Mesothelial cell of epicardium (in vitro differentiated cells): ENCODE results near the gene LTO1. TPM values are rescaled to one million over a fixed set of nuclear protein-coding genes. Genes with fewer than 3 reads are reported as not detected.

Source experiments
- DNase-seq, 2 experiments: peaks; one replicate each; pipeline ENCODE4 v3.0.0; 2021; ENCODE audit warnings: low spot score in 2 of 2; ENCODE audit not compliant: unreplicated experiment in 2 of 2
- H3K27ac Mint-ChIP-seq: 2 replicates; pipeline ENCODE4 v1.8.0; 2021; ENCODE audit warnings: mixed read lengths
- H3K27me3 Mint-ChIP-seq: 2 replicates; pipeline ENCODE4 v1.8.0; 2021; ENCODE audit warnings: low read depth, mixed read lengths
- H3K36me3 Mint-ChIP-seq: 2 replicates; pipeline ENCODE4 v1.8.0; 2021; ENCODE audit warnings: mixed read lengths
- H3K4me1 Mint-ChIP-seq: 2 replicates; pipeline ENCODE4 v1.8.0; 2021; ENCODE audit warnings: mixed read lengths
- H3K4me3 Mint-ChIP-seq: 2 replicates; pipeline ENCODE4 v1.8.0; 2021; ENCODE audit warnings: mild to moderate bottlenecking, moderate library complexity, mixed read lengths
- H3K9me3 Mint-ChIP-seq: 2 replicates; pipeline ENCODE4 v1.8.0; 2021; ENCODE audit warnings: mixed read lengths
- total RNA-seq: library from RNA; stranded (reverse); gene quantifications from 3 replicates; pipeline ENCODE4 v1.2.1, GENCODE V29; 2021
- TF ChIP-seq, protein P1 (sequence below): fragments of 200-600 bp; sonication (generic); IDR thresholded peaks from one replicate; pipeline ENCODE4 v1.5.0; 2021; ENCODE audit warnings: antibody characterized with exemption; ENCODE audit not compliant: unreplicated experiment

The LTO1 gene
- total RNA-seq, 1 donor from 2014 or later = 31.6 TPM

DNA sequence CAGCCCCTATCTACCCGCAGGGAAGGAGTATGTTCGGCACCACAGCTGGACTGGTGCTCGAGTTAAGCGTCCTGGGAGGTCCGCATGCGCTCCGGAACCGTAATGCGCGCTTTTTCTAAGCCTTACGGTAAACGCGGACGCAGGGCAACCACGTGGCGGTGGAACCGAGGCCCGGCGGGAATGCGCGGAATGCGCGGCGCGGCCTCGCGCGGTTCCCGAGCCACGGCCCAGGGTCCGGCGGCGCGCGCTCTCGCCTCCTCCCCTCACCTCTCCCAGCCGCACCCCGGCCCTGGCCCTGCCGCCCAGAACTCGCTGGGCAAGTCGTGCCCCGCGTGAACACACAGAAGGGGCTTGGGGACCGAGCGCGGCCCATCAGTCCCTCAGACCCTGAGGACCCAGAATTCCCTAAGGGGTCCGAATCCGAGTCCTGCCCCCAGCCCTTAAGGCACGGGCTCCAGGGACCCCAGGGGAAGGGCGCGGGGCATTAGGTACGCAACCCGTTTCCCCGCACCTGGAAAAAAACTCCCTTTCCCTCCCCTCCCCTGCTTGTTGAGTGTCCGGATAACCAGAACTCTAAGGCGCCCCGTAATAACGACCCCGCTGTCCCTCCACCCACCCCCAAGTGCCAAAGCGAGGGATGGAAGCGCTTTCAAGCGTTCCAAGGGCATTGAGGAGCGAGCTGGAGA lies 38.5 kb downstream of the LTO1 start:
- H3K9me3 Mint-ChIP-seq = no peaks in the 10 kb centered on the region
- H3K36me3 Mint-ChIP-seq = no peaks in the 10 kb centered on the region
- H3K4me3 Mint-ChIP-seq = peak overlapping the region; percentile 56
- peak in 1 of 2 experiments; percentile 82 for DNase-seq
- H3K4me1 Mint-ChIP-seq = peaks cover 42% of the 10 kb centered on the region
- H3K27ac Mint-ChIP-seq = peak overlapping the region; percentile 47
- TF ChIP-seq, protein P1, sequence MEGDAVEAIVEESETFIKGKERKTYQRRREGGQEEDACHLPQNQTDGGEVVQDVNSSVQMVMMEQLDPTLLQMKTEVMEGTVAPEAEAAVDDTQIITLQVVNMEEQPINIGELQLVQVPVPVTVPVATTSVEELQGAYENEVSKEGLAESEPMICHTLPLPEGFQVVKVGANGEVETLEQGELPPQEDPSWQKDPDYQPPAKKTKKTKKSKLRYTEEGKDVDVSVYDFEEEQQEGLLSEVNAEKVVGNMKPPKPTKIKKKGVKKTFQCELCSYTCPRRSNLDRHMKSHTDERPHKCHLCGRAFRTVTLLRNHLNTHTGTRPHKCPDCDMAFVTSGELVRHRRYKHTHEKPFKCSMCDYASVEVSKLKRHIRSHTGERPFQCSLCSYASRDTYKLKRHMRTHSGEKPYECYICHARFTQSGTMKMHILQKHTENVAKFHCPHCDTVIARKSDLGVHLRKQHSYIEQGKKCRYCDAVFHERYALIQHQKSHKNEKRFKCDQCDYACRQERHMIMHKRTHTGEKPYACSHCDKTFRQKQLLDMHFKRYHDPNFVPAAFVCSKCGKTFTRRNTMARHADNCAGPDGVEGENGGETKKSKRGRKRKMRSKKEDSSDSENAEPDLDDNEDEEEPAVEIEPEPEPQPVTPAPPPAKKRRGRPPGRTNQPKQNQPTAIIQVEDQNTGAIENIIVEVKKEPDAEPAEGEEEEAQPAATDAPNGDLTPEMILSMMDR = no peak
- H3K27me3 Mint-ChIP-seq = peaks cover 20% of the 10 kb centered on the region

DNA sequence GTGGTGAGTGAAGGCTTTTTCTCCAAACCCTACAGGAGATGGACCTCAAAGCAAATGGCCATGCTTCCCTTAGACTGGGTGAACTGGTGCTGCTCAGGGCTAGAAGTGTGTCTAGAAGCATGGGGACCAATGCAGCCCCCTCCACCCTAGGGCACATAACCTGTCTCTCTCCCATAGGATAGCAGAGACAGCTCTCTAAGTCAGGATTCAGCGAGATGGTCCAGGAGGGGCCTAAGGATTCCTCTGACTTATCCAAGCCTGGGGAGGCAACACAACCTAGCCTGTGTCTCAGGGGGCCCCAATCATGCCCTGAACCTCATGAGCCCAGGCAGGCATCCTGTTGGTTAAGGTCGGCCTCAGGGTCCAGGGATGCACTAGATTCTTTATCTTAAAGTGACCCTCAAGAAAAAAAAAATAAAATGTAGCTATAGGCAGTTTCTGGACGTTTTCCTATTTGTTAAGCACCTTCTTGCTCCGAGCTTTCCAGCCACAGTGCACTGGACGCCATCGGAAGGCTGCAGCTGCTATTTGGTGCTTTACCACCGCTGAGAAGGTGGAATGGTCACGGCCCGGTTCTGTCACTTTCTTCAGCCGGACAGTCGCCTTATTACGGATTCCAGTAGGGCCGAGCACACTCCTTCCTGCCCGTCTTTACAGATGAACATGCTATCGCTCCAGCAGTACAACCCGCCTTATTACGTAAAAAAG lies 39.2 kb downstream of the LTO1 start:
- Mint-ChIP-seq H3K4me3 (peak overlapping the region; percentile 56), H3K27ac (peak overlapping the region; percentile 26), H3K9me3 (no peaks in the 10 kb centered on the region), H3K27me3 (peaks cover 20% of the 10 kb centered on the region), H3K36me3 (no peaks in the 10 kb centered on the region), H3K4me1 (peaks cover 42% of the 10 kb centered on the region)
- no peak for DNase-seq
- TF ChIP-seq, protein P1 = no peak

DNA sequence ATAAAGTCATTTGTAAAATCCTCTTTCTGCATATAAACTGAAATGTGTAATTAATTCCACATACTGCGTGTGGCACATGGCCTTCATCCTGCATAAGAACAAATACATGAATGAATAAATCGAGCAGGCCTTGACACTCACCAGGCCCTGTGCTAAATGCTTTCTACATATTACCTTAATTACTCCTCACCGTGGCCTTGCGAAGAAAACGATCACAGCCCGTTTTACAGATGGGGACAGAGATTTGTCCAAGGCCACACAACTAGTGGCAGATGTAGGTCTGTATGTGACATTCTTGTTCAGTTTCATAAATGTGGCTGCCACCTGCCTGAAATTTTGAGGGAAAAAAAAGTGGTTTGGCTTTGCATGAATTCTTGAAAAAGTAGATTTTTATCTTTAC lies 40.0 kb downstream of the LTO1 start:
- H3K36me3 Mint-ChIP-seq = no peaks in the 10 kb centered on the region
- no peak overlapping the region for H3K4me3 Mint-ChIP-seq
- DNase-seq = no peak
- peaks cover 15% of the 10 kb centered on the region for H3K27me3 Mint-ChIP-seq
- peaks cover 37% of the 10 kb centered on the region for H3K4me1 Mint-ChIP-seq
- H3K27ac Mint-ChIP-seq = no peak overlapping the region
- no peaks in the 10 kb centered on the region for H3K9me3 Mint-ChIP-seq
- TF ChIP-seq, protein P1 = no peak

DNA sequence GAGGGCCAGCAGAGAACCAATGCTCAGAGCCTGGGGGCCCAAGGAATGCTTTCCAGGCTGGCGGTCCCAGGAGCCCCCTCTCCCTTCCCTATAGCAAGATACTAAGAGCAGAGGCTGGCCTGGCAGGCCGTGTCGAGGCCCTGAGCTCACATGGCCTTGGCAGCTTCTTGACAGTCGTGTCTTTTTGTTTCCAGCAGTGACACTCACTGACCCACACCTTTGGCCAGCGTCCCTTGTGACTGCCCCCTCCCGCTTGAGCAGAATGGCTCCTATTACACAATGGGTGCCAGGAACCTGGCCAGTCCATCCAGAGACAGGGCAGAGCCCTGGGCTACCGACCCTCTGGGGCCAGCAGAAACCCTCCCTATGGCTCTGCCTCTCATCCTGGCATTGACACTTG lies 40.6 kb downstream of the LTO1 start:
- no peak overlapping the region for H3K4me3 Mint-ChIP-seq
- peaks cover 5% of the 10 kb centered on the region for H3K9me3 Mint-ChIP-seq
- DNase-seq = no peak
- no peaks in the 10 kb centered on the region for H3K36me3 Mint-ChIP-seq
- TF ChIP-seq, protein P1 = no peak
- peaks cover 9% of the 10 kb centered on the region for H3K27me3 Mint-ChIP-seq
- peak overlapping the region; percentile 21 for H3K27ac Mint-ChIP-seq
- H3K4me1 Mint-ChIP-seq = peaks cover 31% of the 10 kb centered on the region

DNA sequence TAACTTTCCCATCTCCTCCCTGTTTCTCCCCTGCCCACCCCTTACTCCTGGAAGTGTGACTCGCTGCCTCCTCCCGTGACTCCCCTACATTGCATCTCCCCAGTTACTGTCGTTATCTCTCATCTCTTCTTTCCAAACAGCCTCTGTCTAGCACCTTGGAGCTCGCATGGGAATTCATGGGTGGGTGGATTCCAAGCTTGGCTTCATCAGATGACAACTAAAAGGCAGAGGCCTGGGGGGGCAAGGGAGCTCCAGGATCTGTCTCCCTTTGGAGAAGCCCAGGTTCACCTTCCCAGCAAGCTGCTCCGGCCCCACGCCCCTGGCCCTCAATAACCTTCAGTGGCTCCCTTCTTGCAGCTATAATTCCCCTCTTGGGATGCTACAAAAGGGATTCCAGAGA lies 41.1 kb downstream of the LTO1 start:
- Mint-ChIP-seq H3K9me3 (peaks cover 10% of the 10 kb centered on the region), H3K4me1 (peaks cover 30% of the 10 kb centered on the region), H3K27ac (no peak overlapping the region), H3K36me3 (no peaks in the 10 kb centered on the region), H3K4me3 (no peak overlapping the region), H3K27me3 (peaks cover 8% of the 10 kb centered on the region)
- DNase-seq = no peak
- TF ChIP-seq, protein P1 = no peak
